SK-N-MC (cell line): ENCODE results near the gene LANCL3.

Source experiments
- DNase-seq: peaks from one replicate; pipeline ENCODE4 v3.0.0-alpha.2; 2011; ENCODE audit warnings: low read depth, low spot score
- H3K27ac ChIP-seq: fragments of 200-600 bp; sonication (generic); 2 replicates; pipeline ENCODE4 v1.5.1; 2016; ENCODE audit warnings: mixed run types
- H3K36me3 ChIP-seq: fragments of 200-600 bp; sonication (generic); 2 replicates; pipeline ENCODE4 v1.6.1; 2017; ENCODE audit warnings: antibody characterized with exemption, low read length, mixed read lengths; ENCODE audit not compliant: insufficient read depth
- H3K4me3 ChIP-seq: fragments of 200-600 bp; sonication (generic); 2 replicates; pipeline ENCODE4 v1.5.1; 2016
- H3K9ac ChIP-seq: fragments of 200-600 bp; sonication (generic); 2 replicates; pipeline ENCODE4 v1.8.0; 2017; ENCODE audit warnings: mixed run types, mixed read lengths; ENCODE audit not compliant: insufficient read length
- H3K9me3 ChIP-seq: fragments of 200-600 bp; sonication (generic); 2 replicates; pipeline ENCODE4 v1.6.1; 2017; ENCODE audit warnings: low read depth, mild to moderate bottlenecking, antibody characterized with exemption, low read length, moderate library complexity, mixed read lengths
- EZH2 ChIP-seq: fragments of 200-600 bp; sonication (generic); IDR thresholded peaks from one replicate; pipeline ENCODE4 v1.6.1; 2017; ENCODE audit warnings: antibody characterized with exemption
- FOXP2 ChIP-seq: optimal IDR thresholded peaks from 2 replicates; pipeline ENCODE3; 2011; ENCODE audit warnings: mild to moderate bottlenecking, moderate library complexity; ENCODE audit not compliant: insufficient read depth; ENCODE audit errors: extremely low read length, control extremely low read depth
- POLR2AphosphoS5 ChIP-seq: IDR thresholded peaks from 2 replicates; pipeline ENCODE4 v1.6.1; 2012; ENCODE audit warnings: mild to moderate bottlenecking, low read depth, low read length, borderline replicate concordance

LANCL3 gene

DNA sequence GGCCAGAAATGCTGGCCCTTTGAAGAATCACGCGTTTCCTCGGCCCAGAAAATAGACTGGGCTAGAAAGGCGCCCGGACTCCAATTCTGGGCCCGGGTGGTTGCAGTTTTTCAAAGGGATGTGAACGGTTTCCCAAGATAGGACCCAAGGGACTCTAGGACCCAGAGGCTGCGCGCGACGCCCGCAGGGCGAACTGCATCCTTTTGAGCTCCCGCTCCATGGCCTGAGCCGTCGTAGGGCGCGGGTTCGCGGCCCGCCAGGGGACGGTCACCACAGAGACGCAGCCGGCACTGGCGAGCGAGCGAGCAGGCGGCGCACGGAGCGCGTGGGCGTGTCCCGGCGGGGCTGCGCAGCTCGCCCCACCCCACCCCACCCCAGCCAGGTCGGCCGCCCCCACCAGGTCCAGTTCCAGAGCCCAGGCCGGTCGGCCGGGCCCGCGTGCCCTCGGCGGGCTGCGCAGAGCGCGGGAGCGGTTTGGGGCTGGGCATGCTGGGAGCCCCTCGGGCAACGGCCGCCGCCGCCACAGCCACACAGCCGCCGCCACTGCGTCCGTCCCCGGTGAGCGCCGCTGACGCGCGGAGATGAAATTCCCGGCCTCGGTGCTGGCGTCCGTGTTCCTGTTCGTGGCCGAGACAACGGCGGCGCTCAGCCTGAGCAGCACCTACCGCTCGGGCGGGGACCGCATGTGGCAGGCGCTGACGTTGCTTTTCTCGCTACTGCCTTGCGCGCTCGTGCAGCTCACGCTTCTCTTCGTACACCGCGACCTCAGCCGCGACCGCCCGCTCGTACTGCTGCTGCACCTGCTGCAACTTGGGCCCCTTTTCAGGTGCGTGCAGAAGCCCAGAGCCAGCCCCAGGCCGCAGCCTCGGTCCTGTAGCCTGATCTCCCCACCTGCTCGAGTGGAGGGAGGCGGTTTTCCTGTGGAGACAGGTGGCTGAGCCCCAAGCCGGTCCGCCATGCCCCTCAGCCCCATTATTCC is 114.2 kb downstream of the LANCL3 start, which contains the start of gene XK:
TSS of gene XK (plus strand) at position 411 of the 979 bp plus-strand sequence. CDS start at position 582, 171 bp downstream.
- no peak for DNase-seq
- no peaks in the 10 kb centered on the region for H3K9me3 ChIP-seq
- no peak for TF ChIP-seq FOXP2
- H3K4me3 ChIP-seq, result peak within 1 kb of the TSS; percentile 71
- no peaks in the 10 kb centered on the region for H3K36me3 ChIP-seq
- no peak within 1 kb of the TSS for H3K27ac ChIP-seq
- no peak within 1 kb of the TSS for H3K9ac ChIP-seq

DNA sequence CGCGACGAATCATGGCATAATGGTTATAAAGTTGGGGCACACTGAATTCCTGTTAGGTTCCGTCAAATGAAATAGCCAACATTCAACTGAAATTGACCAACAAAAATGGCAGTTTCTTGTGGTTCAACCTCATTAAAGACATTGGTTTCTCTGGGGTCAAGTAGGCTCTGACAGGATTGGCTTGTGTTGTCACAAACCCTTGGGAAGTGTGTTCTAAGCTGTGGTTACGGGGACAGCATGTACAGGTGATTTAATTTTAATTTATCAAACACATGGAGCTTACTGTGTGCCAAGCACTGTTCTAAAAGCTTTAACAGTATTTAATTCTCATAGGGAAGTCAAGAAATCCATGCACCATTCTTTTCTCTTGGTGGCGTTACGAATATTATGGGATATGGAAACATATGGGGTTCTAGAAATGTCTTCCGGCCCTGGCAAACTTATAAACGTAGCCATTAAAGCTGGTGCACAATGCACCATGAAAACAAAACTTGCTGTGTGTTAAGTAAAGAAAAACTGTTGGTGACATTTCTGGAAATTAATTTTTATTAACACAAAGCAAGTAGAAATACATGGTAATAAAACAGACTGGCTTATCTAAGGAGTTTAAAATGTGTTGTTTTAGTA is 115.0 kb downstream of the LANCL3 start:
- TF ChIP-seq EZH2 (no peak), FOXP2 (no peak), POLR2AphosphoS5 (no peak)
- peak overlapping the region; percentile 71 for H3K4me3 ChIP-seq
- H3K36me3 ChIP-seq, result no peaks in the 10 kb centered on the region
- H3K27ac ChIP-seq, result no peak overlapping the region
- no peaks in the 10 kb centered on the region for H3K9me3 ChIP-seq
- H3K9ac ChIP-seq, result no peak overlapping the region
- no peak for DNase-seq

DNA sequence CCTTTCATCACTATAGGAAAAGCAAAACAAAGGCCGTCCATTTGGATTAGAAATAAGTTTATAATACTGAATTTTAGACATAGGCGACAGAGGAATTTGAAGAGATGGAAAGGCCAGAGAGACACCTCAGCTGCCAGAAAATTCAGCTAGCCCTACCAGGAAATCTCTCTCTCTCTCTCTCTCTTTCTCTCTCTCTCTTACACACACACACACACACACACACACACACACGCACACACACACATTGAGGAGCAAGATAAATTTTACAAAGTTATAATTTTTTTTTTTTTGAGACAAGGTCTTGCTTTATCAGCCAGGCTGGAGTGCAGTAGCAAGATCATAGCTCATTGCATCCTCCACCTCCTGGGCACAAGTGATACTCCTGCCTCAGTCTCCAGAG is 115.5 kb downstream of the LANCL3 start:
- DNase-seq, result no peak
- H3K27ac ChIP-seq, result no peak overlapping the region
- H3K36me3 ChIP-seq, result no peaks in the 10 kb centered on the region
- H3K9me3 ChIP-seq, result no peaks in the 10 kb centered on the region
- no peak overlapping the region for H3K9ac ChIP-seq
- no peak for TF ChIP-seq FOXP2
- TF ChIP-seq EZH2, result no peak
- no peak for TF ChIP-seq POLR2AphosphoS5
- no peak overlapping the region for H3K4me3 ChIP-seq

DNA sequence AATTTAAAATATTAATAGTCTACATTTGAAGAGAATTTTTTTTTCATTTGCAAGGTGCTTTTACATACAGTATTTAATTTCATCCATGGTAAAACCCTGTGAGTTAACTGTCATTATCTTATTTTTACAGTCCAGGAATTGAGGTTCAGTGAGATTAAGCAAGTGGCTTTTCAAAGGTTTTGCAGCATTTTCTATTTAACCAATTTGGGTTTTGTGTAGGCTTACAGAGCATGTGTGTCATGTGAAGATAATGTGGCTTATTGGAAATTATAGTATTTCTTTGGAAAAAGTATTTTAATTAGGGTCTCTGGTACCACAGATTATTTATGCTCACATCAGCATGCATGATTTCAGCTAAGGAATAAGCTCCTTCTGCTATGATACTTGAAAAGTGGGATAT is 118.7 kb downstream of the LANCL3 start:
- H3K4me3 ChIP-seq, result no peak overlapping the region
- H3K9ac ChIP-seq, result no peak overlapping the region
- no peaks in the 10 kb centered on the region for H3K9me3 ChIP-seq
- H3K36me3 ChIP-seq, result no peaks in the 10 kb centered on the region
- TF ChIP-seq FOXP2, result no peak
- DNase-seq, result no peak
- H3K27ac ChIP-seq, result no peak overlapping the region

DNA sequence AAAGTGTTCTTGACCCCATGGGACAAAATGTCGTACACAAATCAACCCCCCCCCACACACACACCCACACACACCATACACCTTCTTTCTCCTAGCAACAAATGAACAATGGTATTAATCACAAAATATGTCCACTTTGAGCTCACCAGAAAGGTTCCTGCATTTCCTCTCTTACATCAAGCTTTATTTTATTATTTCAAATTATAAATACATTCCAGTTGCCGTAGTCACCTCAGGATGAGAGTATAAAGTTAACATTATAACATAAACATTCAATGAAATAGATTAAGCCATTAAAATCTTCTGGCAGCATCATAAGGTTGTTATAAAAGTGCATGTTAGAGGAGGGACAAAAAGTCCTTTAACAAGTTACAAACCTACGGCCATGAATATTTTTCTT is 121.5 kb downstream of the LANCL3 start:
- Histone ChIP-seq H3K4me3 (no peak overlapping the region), H3K9ac (no peak overlapping the region), H3K9me3 (no peaks in the 10 kb centered on the region), H3K36me3 (no peaks in the 10 kb centered on the region), H3K27ac (no peak overlapping the region)
- DNase-seq, result no peak
- TF ChIP-seq FOXP2, result no peak
- no peak for TF ChIP-seq POLR2AphosphoS5
- TF ChIP-seq EZH2, result no peak

DNA sequence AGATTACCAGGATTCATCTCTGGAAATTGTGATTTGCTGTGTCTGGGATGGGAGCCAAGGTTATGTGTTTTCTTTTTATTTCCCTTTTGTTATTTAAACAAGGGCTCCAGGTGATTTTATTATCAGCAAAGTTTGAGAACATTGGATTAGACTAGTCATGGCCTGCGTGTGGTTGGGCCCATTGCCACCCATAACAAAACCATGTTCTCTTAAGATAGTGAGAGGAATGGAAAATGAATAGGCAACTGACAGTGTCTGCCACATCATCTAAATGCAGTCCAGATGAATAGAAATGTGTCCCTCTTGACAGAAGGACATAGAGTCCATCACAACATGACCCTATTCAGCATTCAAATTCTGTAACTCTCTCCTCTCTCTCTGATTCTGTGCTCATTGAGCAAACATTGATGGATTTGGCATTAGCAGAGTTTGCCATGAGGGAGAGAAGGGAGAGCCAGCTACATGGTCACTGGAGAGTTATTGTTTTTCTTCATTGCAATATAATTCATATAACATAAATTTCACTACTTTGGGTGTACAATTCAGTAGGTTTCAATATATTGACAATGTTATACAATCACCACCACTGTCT is 125.8 kb downstream of the LANCL3 start:
- no peak for TF ChIP-seq EZH2
- TF ChIP-seq FOXP2, result no peak
- no peak for TF ChIP-seq POLR2AphosphoS5
- Histone ChIP-seq H3K9ac (no peak overlapping the region), H3K4me3 (no peak overlapping the region), H3K36me3 (no peaks in the 10 kb centered on the region), H3K9me3 (no peaks in the 10 kb centered on the region), H3K27ac (no peak overlapping the region)
- no peak for DNase-seq

DNA sequence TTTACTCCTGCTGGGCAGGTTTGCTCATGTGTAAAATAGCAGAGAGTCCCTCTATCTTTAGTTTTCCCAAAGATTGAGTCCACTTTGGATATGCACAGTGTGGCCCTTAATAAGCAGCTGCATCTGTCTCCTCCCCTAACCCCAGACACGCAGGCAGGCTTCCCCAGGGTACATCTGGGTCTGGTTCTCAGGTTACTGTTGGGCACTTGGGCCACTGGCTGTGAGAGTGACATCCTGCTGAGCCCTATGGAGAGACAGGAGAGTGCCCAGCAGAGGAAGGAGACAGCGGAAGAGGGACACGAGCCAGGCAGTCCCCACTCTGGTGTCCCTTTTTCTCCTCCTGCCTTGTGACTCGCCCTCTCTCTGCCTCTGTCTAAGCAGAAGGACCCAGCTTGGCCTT is 130.1 kb downstream of the LANCL3 start:
- Histone ChIP-seq H3K9ac (no peak overlapping the region), H3K9me3 (no peaks in the 10 kb centered on the region), H3K4me3 (no peak overlapping the region), H3K27ac (no peak overlapping the region), H3K36me3 (no peaks in the 10 kb centered on the region)
- TF ChIP-seq POLR2AphosphoS5, result no peak
- TF ChIP-seq EZH2, result no peak
- TF ChIP-seq FOXP2, result no peak
- no peak for DNase-seq

DNA sequence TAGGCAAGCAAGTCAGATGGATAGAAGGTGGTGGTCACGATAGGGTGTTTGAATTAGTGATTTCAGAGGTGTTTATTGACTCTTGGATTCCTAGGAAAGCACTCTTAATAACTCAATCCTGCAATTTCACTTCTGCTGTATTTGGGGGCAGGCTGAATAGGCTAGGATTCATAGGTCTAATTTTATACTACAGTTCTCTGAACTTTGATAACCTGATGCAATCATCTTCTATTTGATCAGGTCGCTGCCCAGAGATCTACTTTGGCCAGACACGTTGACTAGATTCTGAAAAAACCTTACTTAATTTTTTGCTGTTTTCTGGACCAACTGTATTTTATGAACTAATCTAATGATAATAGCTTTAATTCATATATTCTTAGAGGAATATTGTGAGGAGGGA is 140.5 kb downstream of the LANCL3 start:
- Histone ChIP-seq H3K9me3 (no peaks in the 10 kb centered on the region), H3K36me3 (no peaks in the 10 kb centered on the region), H3K27ac (no peak overlapping the region), H3K4me3 (no peak overlapping the region), H3K9ac (no peak overlapping the region)
- no peak for DNase-seq
- TF ChIP-seq FOXP2 (no peak), POLR2AphosphoS5 (no peak), EZH2 (no peak)
